HG02970 (cell line): ENCODE data around the gene FAM78B.

Source experiments
- ATAC-seq: cut with Tn5 transposase; IDR thresholded peaks from one replicate; pipeline ENCODE4 v1.9.1; 2021; ENCODE audit warnings: mild to moderate bottlenecking, moderate library complexity, moderate number of reproducible peaks; ENCODE audit not compliant: unreplicated experiment, low FRiP score

The FAM78B gene

GRCh38 chr1:166166698-166167571, at the start of gene FAM78B:
TSS of gene FAM78B (minus strand) at chr1:166167001. CDS start at chr1:166166248, 753 bp downstream.
- ATAC-seq: peak; percentile 37

GRCh38 chr1:166202546-166202945, 35.7 kb upstream of the FAM78B start:
- no peak for ATAC-seq

GRCh38 chr1:166200743-166201142, 33.9 kb upstream of the FAM78B start:
- ATAC-seq: no peak

GRCh38 chr1:166197597-166197996, 30.8 kb upstream of the FAM78B start:
- ATAC-seq: no peak

GRCh38 chr1:166197141-166197540, 30.3 kb upstream of the FAM78B start:
- no peak for ATAC-seq

- no peak for ATAC-seq
Measured at GRCh38 chr1:166193057-166193698, 26.4 kb upstream of the FAM78B start.

- no peak for ATAC-seq
Measured at GRCh38 chr1:166190400-166190799, 23.6 kb upstream of the FAM78B start.

- ATAC-seq: no peak
Measured at GRCh38 chr1:166189126-166189525, 22.3 kb upstream of the FAM78B start.

- ATAC-seq: no peak
Measured at GRCh38 chr1:166185526-166185925, 18.7 kb upstream of the FAM78B start.

GRCh38 chr1:166184897-166185296, 18.1 kb upstream of the FAM78B start:
- no peak for ATAC-seq

GRCh38 chr1:166184012-166184411, 17.2 kb upstream of the FAM78B start:
- no peak for ATAC-seq

GRCh38 chr1:166182281-166182680, 15.5 kb upstream of the FAM78B start:
- ATAC-seq: peak; percentile 55

- ATAC-seq: no peak
Measured at GRCh38 chr1:166176416-166176815, 9.6 kb upstream of the FAM78B start.

- no peak for ATAC-seq
Measured at GRCh38 chr1:166175032-166175431, 8.2 kb upstream of the FAM78B start.

- no peak for ATAC-seq
Measured at GRCh38 chr1:166174108-166174507, 7.3 kb upstream of the FAM78B start.

GRCh38 chr1:166172106-166172505, 5.3 kb upstream of the FAM78B start:
- ATAC-seq: no peak

GRCh38 chr1:166170726-166171125, 3.9 kb upstream of the FAM78B start:
- ATAC-seq: no peak

- ATAC-seq: peak; percentile 36
Measured at GRCh38 chr1:166170075-166170474, 3.3 kb upstream of the FAM78B start.

- ATAC-seq: no peak
Measured at GRCh38 chr1:166169182-166169581, 2.4 kb upstream of the FAM78B start.

GRCh38 chr1:166167572-166167925, 748 bp upstream of the FAM78B start:
- no peak for ATAC-seq

GRCh38 chr1:166166329-166166697, 488 bp downstream of the FAM78B start:
- peak; percentile 5 for ATAC-seq
